Esophagus squamous epithelium (tissue), 4 donors: ENCODE measurements around the gene ZP2.

ENCODE experiments used
- CTCF ChIP-seq, 6 experiments: fragments of 450-650 bp in 4 of 6; fragments of 200-600 bp in 2 of 6; sonication (generic) in 2 of 6; IDR thresholded peaks; one replicate each; pipeline ENCODE4 v1.5.1; 2016 to 2019; ENCODE audit warnings: antibody characterized with exemption in 6 of 6, mild to moderate bottlenecking in 4 of 6, moderate library complexity in 4 of 6
- POLR2A ChIP-seq, 4 donors: fragments of 450-650 bp; IDR thresholded peaks; one replicate each; pipeline ENCODE4 v1.6.1; 2017; ENCODE audit warnings: antibody characterized with exemption in 4 of 4, mild to moderate bottlenecking in 4 of 4, moderate library complexity in 3 of 4

GRCh38 chr16:21186326-21186691 is 25.1 kb downstream of the ZP2 start:
- TF ChIP-seq CTCF (IDR thresholded peaks at IDR 0.05): no peak
- TF ChIP-seq POLR2A (IDR thresholded peaks at IDR 0.05): no peak
